GM23248 (cell line): ENCODE results near the gene IL1RAPL2.

Source experiments
- EZH2 ChIP-seq: fragments of 200-600 bp; sonication (generic); IDR thresholded peaks from 2 replicates; pipeline ENCODE4 v1.6.1; 2018; ENCODE audit warnings: antibody characterized with exemption, mild to moderate bottlenecking; ENCODE audit not compliant: insufficient read depth, poor library complexity, severe bottlenecking
- EZH2phosphoT487 ChIP-seq: fragments of 200-600 bp; sonication (generic); IDR thresholded peaks from 2 replicates; pipeline ENCODE4 v1.6.1; 2018; ENCODE audit warnings: antibody characterized with exemption, moderate library complexity, mild to moderate bottlenecking, low read depth; ENCODE audit not compliant: insufficient read depth

DNA sequence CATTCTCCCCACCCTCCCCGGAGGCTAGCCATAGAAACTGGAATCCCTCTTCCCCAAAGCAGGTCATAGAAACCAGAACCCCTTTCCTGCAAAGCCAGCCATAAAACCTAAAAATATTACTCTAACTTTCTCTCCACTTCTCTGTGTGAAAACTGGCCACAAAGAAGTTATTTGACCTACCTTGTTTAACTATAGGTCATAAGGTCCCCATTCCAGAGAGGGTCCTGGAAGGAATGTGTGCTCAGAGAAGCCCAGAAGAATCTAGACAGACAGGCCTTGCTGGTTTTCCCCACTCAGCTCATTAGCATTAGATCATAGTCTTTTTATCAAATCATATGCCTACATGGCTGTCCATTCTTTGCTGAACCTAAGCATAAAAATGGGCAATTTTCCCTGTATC, 707.3 kb downstream of the IL1RAPL2 start:
- no peak for TF ChIP-seq EZH2phosphoT487
- no peak for TF ChIP-seq EZH2
